HG02571 (cell line): ENCODE measurements around the gene IGLL1.
"Not testable (repeated sequence)": the region's sequence is repeated elsewhere in the genome, so short reads cannot be mapped to it uniquely, and the experiment has no call there.

Source experiments
- ATAC-seq: cut with Tn5 transposase; IDR thresholded peaks from one replicate; pipeline ENCODE4 v1.9.1; 2021; ENCODE audit warnings: mild to moderate bottlenecking, moderate library complexity; ENCODE audit not compliant: unreplicated experiment

The IGLL1 gene

DNA sequence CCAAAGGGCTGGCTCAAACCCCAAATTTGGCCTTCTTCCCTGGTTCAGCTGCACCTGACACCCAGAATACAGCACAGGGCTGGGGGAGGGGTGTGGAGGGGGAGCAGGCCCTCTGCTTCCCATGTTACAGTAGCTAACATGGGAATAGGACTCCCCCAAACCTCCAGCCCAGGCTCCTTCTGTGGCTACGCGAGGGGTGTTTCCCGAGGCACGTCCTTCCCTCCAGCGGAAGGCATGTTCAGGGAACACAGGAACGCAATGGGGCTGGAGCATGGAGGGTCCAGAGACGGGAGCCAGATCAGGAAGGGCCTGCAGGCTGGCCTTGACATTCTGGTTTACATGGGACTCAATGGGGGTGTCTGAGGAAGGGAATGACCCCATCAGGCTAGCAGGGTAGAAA is 11.8 kb upstream of the IGLL1 start:
- ATAC-seq = no peak

DNA sequence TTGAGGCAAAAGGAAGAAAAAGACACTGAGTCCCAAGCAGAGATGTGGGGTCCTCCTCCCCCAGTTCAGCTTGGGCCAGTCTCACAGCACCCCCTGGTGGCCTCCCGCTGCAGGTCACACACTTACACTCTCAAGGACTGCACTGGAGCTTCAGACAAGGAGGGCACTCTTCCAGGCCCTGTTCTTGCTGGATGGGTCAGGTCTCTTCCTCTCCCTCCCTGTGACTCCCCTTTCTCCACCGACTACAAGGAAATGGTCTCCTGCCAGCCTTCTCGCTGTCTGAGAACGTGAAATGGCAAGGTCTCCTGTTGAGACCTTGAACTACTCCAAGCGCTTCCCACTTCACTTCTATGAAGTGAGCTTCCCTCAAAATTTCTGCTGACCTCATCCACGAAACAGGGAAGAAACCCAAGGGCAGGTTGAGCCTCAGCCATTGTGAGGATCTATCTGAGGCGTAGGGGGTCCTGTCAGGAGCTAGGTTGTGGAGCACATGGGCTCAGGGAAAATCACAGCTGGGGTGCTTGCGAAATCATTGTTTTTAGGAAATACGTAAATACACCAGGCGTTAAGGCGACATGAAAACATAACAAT is 11.2 kb upstream of the IGLL1 start:
- no peak for ATAC-seq

DNA sequence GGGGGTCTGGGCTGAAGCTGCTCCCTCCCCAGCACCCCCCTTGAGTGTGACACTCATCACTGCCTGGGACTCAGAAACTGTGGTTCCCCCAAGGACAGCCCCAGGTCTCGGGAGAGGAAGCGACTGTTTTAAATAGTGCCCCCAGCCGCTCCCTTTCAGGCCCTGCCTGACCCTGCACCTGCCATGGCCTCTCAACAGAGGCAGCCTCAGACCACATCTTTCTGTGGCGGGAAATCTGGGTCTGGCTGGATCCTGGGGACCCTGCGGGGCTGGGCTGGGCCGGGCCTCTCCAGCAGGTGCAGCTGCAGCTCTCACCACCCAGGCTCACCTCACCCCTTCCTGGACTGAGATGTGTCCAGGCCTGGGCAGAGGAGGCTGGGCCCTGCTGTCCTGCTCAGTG is 3.7 kb upstream of the IGLL1 start:
- ATAC-seq = no peak

DNA sequence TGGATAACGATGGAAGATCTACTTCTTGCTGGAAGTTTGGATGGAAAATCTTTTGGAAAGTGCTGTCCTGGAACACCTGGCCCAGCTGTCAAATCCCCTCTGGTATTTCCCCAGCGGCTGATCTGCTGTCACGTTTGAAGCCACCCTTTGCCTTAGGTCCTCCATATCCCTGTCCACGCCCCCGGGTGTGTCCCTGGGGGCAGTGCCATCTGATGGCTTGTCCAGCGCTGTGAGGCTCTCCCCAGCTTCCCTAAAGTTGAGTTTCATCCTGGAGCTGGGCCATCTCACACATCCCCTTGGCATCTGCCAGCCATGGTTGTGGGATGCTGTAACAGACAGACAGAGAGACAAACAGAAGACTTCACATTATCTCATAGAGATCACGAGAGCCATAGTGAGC is 3.1 kb upstream of the IGLL1 start:
- no peak for ATAC-seq

DNA sequence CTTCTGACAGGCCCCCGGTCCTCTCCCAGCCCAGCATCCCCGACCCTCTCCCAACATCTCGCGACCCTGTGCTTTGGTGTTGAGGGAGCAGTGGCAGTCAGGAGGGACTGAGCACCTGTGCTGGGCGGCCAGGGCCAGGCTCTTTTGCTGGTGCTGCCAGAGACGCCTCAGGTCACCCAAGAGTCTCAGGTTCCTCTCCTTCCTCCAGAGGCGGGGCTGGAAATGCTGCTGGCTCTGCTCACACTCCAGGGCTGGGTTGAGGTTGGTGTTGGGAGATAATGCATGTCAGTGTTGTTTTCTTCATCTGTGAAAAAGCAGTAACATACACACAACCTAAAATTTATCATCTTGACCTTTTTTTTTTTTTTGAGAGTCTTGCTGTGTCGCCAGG is 1.2 kb upstream of the IGLL1 start:
- no peak for ATAC-seq

DNA sequence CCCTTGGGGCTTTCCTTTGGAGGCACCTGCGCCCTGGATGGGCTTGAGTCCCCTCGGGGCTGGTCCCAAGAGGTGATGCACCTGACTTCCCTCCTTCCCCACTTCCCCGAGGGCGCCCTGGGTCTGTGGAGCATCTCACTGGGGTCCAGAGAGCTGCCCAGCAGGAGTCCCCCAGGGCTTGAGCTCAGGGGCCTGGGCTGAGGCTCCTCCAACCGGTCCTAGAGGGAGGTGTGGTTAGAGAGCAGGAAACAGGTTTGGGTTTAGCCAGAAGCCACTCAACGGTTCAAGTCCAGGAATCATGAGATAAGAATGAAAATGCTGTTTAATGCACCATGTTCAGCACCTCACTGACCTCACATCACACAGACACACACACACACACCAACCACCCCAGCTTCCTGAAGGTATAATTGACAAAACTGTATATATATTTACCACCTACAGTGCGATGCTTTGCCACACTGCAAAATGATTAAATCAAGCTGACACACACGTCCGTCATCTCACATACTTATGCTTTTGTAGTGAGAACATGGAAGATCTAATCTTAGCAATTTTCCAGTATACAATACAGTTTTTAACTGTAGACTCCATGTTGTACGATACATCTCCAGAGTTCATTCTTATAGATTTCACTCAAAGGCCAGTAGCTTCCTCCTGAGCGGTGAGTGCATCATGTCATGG is 628 bp upstream of the IGLL1 start:
- ATAC-seq = no peak

DNA sequence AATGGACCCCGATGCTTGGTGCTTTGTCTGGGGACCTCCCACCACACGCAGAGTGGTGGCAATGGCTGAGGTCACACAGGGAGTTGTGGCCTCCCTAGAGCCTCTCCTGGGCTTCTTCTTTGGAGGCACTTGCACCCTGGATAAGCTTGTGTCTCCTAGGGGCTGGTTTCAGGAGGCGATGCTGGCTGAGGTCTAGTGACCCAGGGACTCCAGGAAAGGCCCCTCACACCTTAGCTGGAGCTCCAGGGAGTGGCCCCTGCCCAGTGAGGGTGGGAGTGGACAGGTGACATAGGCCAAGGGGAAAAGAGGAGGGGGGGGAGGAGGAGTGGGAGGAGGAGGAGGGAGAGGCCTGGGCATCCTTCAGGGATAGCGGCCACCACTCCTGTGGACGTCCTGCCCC is 810 bp downstream of the IGLL1 start:
- ATAC-seq = no peak

DNA sequence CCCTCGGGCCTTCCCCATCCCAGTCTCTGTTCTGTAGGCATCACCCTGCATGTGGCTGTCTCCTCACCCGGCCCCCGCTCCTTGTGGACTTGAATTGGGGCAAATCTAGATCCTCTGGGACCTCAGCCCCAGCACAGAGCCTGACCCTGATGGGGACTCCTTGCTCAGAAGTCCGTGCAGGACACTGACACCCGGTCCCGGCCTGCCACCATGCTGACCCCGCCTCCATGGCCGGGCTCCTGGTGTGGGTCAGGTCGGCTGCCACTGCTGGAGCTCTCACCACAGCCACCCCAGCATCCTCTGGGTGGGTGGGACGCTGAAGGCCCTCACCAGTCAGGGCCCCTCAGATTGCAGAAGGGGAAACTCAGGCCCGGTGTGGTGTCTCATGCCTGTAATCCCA is 1.8 kb downstream of the IGLL1 start:
- ATAC-seq = no peak

DNA sequence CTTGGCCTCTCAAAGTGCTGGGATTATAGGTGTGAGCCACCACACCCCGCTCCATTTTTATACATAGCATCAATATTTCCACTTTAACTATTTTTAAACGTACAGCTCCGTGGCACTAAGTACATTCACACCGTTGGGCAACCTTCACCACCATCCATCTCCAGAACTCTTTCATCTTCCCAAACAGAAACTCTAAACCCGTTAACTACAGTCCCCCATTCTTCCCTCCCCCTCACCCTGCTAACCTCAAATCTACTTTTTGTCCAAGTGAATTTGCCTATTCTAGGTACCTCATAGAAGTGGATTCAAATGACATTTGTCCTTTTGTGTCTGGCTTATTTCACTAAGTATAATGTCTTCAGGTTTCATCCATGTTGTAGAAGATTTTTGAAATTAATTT is 3.4 kb downstream of the IGLL1 start:
- ATAC-seq = no peak

DNA sequence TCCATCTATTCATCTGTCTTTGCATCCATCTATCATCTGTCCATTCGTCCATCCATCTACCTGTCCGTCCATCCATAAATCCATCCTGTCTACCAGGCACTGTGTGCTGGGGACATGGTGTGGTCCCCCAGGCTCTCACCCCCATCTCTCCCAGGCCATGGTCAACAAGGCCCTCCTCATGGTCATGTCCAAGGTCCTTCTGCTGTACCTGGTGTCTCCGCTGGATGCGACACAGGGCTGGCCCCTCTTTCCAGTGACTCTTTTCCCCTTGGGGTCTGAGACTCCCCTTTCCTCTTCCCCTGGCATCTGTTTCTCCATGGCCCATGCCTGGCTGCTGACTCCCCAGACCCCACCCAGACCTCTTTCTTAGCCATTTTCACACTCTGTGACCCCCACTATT is 4.5 kb downstream of the IGLL1 start:
- no peak for ATAC-seq

DNA sequence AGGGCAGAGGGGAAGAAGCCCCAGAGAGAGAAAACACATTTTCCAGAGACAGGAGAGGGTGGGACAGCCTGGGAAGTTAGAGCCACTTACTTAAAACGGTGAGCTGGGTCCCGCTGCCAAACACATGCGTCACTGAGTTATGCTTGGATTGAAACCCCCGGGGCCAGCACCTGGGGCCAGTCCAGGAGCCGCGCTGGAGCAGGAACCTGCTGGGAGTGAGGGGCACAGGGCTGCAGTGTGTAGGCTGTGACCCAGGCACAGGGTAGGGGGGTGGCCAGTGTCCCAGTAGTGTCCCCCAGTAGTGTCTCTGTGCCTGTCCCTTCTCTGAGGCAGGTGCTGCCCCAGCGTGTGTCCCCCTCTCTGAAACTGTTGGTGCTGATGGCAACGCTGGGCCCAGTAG is 5.2 kb downstream of the IGLL1 start:
- ATAC-seq = no peak

DNA sequence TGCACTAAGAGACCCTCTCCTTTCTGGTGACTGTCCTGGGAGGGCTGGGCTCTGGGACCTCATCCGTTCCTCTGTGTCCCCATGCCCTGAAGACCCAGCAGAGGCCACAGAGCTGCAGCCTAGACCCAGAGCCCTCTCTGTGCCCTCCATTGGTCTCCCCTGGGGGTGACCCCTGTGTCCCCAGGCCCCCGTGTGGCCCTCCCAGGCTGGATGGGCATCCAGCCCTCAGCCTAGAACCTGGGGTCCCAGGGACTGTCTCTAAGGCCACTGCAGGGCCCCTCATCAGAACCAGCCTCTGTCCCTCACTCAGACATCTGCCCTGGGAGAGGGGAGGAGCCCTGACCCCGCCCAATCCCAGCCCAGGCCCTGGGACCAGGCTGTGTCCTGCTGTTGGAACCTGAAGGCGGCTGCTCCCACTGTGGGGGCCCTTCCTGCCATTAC is 5.7 kb downstream of the IGLL1 start:
- no peak for ATAC-seq

DNA sequence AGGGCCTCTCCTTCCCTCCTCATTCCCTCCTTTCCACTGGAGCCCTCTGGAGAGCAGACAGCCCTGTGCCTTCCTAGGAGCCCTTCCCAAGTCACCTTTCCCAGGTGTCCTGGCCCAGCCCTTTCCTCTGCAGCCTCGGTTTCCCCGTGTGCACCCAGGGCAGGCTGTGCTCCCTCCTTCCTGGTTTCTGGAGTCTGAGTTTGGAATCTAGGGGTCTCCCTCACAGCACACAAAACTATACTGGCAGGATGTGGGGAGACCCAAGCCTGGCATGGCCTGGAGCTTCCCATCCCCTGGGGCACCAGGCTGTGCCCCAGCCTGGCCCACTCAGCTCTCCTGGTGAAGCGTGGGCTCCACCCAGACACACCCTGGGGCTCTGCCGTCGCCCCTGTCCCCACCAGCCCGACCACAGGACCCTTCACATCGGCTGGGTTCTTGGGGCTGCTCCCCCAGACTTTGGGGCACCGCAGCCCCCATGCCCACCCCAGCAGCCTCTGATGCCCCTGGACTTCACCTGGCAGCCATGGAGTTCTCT is 6.3 kb downstream of the IGLL1 start:
- not testable (repeated sequence) for ATAC-seq

DNA sequence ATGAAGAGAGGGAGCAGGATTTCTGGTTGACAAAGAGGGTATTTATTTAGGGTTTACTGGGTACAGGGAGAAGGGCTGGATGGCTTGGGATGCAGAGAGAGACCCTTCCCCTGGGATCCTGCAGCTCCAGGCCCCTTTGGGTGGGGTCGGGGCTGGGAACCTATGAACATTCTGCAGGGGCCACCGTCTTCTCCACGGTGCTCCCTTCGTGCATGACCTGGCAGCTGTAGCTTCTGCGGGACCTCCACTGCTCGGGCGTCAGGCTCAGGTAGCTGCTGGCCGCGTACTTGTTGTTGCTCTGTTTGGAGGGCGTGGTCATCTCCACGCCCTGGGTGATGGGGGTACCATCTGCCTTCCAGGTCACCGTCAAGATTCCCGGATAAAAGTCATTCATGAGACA is 7.0 kb downstream of the IGLL1 start:
- not testable (repeated sequence) for ATAC-seq

DNA sequence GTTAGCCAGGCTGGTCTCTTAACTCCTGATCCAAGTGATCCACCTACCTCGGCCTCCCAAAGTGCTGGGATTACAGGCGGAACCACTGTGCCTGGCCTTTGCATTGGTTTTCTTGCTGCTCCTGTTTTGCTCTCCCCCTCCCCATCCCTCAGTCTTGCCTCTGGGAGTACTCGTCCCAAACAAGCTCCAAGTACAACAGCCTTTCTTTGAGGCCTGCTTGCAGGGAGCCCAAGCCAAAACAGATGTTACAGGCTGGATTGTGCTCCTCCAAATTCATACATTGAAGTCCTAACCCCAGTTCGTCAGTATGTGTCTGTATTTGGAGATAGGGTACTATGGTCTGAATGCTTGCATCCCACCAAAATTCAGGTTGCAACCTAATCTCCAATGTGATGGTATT is 8.6 kb downstream of the IGLL1 start:
- no peak for ATAC-seq

DNA sequence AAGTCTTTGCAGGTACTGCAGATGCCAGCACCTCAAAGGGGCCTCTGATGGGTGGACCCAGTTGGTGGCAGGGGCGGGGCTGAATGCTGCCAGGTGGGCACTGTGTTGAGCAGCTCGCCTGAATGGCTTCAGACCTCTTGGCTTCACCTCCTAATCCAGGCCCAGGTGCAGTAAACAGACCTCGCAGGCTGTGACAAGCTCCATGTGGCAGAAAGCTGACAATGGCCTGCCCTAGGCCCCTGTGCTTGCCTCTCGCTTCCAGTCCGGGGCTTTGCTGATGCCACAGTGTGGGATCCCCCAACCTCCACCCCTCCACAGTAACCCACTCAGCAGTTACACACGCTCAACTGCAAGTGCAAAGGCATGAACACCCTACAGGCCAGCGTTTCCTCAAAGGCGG is 9.4 kb downstream of the IGLL1 start:
- ATAC-seq = no peak

DNA sequence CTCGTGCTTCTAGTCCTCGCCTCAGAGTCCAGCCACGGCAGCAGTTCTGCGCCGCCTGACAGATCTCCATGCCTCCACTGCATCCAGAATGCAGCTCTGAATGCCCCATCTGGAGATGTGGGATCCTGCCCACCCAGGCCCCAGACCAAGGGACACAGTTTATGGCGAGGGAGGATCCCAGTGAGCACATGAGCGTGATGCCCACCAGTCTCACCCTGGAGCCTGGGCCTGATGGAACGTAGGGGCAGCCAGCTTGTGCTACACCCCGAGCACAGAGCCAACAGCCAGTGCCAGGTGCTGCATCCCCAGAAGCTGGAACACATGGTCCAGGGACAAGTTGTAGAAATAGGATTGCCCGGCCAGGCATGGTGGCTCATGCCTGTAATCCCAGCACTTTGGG is 10.4 kb downstream of the IGLL1 start:
- ATAC-seq = no peak

DNA sequence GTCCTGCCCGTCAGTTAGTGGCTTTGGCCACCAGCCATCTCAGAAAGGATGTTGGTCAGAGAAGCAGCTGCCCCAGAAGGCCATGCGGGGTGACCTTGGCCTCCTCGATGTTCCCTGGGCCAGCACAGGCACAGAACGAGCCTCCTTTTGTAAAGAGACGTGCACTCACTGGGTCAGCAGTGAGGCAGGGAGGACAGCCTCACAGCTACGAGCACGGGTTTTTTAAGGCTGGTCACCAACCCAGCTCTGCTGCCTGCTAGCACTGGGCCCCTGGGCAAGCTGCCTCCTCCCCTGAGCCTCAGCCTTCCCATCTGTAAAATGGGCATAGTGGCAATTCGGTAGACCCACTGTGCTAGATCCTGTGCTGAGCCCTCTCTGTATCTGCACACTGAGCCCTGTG is 10.8 kb downstream of the IGLL1 start:
- ATAC-seq = no peak

DNA sequence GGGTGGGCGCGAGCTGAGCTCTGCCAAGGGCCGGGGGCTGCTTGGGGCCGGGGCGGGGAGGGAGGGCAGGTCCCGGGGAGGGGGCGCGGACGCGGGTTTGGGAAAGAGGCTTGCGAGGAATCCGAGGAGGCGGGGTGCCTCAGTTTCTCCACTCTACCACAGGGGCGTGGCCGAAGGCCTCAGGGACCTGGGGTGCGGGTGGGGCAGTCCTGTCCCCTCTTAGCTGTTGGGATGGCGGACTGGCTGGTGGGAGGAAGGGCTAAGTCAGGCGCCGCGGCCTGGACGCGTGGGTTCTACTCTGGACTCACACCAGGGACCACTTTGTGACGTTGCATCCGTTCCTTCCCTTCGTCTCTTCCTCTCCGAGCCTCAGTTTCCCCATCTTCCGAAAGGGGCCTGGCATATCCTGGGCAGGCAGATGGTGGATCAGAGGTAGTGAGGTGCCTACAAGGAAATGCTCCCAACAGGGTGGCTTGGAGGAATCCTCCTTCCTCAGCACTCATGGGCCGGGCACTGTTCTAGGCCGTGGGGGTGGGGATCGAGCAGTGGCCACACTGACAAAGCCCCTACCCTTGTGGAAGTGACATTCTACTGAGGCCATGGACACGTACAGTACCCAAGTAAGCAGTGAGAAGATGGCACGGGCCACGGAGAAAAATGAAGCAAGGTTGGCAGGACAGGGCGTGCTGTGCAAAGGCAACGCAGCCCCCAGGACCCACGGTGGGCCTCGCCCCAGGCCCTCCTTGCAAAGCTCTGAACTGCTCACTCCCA is 13.2 kb downstream of the IGLL1 start:
- ATAC-seq = no peak

DNA sequence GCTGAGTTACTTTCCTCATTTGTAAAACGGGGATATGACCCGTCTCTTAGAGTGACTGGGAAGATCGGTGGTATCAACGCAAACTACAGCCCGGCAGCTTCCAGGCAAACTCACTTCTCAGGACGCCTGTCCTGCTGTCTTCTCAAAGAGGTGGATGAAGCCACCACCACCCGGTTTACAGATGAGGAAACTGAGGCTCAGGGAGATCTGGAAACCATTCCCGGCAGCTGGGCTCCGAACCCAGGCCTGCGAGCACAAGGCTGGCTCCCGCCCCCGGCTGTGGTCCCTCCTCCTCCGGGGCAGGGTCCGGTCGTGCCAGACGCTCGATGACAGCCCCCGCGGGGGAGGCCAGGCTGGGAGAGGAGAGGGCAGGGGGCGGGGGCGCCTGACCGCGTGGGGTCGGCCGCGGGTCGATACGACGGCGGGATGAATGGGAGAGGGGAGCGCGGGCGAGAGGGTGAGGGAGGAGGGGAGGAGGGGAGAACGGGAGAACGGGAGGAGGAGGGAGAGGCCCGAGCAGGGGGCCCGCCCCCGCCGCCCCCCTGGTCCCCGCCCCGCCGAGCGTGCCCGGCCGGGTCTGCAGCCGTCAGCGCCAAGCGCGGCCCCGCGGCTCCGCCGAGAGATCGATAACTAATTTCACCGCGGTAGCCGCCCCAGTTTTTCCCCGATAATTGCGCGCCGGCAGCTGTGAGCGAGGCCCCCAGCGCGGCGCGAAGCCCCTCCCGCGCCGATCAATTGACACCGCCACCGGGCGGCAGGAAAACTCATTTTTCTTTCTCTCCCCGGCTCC is 14.0 kb downstream of the IGLL1 start:
- ATAC-seq = no peak

DNA sequence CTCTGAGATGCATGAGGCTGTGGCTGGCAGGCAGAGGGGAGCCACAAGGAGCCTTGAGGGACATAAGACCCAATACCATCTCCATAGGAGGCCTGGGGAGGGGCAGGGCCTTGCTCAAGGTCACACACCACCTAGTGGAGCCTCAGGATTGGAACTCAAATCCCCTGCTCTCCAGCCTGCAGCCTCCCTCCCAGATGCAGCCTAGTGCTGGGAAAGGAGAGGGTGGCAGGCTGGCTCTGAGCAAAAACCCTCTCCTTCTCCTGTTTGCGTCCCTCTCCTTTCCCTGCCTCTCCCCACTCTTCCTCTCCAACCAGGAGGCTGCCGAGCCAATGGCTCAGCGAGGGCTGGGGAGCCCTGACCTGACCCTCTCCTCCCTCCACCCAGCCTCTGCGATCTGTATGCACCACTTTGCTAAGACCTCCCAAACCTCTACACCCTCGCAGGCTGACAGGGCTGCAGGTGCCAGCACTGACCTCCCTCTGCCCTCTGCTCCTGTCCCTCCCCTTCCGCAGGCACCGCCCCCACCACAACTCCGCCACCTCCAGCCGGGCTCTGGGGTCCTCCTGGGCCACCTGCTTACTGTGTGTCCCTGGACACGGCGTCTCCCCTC is 14.7 kb downstream of the IGLL1 start:
- ATAC-seq = no peak
